NCI-H526 (cell line): ENCODE results near the gene DPH5.

Source experiments
- DNase-seq, 2 experiments: peaks; one replicate each; lab custom pipeline; 2025; lab: John Stamatoyannopoulos, UW

The DPH5 gene

DNA sequence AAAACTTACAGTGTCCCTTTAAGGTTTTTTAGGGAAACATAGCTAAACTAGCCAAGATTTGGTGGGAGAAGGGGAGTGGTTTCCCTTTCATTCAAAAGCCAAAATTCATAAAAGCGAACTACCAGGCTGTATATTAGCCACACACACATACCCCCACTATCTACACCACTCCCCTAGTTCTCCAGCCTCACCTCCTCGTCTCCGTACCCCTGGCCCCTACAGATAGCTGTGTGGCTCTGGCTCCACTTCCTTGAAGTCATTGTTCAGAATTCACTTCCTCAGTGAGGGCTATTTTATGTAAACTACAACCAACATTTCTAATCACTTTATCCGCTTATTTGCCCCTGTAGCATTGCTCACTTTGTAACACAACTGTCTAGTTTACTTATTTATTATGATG, 5.3 kb upstream of the DPH5 start:
- no peak for DNase-seq

DNA sequence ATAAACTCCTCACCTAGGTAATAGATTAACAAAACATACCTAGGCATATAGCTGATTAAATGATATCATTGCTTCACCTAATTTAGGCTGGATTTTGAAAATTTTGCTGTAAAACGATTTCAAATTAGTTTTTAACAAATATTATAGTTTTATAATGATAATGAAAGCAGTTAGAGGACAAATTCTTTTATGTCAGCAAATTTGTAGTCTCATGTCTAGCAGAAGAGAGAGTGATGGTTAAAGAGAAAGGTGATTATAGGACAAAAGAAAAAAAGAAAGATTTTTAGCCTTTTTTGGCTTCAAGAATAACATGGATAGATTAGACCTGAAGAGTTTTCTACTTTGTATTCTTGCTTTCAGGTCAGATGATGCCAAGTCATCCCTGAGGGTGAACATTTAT, 3.6 kb upstream of the DPH5 start:
- no peak for DNase-seq

DNA sequence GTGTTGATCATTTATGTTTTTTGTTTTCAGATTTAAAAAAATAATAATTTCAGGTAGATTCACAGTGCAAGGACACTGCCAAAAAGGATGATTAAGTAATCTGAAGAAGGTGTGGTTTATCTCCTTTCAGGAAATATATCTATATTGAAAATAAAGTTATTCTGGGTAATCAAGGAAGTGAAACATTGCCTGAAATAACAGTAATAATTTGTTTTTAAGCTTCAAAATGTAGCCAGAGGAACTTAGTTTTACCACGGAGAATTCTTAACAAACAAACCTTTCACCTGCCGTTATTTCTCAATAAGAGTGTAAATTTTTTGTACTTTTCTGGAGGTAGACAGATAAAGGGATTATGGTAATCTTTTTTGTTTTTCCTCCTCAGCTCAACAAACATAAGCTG, 2.9 kb upstream of the DPH5 start:
- no peak for DNase-seq

DNA sequence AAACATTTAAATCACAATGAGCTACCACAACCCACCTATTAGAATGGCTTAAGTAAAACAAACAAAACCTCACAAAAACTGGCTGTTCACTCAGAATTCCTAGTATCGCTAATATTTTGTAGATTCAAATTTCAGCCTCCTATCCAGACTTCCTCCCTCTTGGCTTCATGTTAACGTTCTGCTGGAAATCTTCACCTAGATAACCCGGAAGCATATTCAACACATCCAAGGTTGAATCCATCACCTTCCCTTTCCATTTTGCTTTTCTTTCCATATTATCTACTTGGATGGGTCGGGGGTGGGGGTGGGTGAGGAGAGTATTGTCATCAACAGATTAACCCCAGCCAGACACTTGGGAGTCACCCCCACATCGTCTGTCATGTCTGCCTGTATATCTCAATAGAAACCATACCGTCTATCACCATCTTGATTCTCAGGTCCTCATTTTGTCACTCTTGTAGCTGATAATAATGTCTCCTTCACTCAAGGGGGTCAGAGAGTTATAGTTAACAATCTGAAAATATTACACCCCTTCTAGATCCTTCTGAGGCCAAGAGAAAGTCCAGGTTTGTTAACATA, 1.7 kb upstream of the DPH5 start:
- no peak for DNase-seq

- no peak for DNase-seq
These were observed 825 bp upstream of the DPH5 start for GRCh38 chr1:101026430-101026788.

- DNase-seq: peak in 1 of 2 experiments; percentile 75
These were observed 314 bp downstream of the DPH5 start for GRCh38 chr1:101025283-101025656.

DNA sequence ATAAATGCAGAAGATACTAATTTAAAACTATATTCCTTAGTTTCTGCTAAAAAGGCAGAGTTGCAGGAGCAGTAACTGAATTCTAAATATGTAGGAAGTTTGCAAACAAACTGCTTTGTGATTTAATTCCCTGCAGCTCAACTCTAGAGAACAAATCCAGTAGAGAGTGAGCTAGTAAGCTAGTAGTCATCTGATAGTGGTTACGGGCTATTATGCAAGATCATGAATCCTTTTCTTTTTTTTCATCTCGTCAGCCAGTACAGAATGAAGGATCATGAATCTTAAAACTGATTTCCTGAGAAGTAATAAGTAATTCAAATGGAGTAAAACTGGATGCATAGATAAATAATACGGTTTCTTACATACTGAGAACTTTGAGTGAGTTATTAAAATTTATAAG, 3.3 kb downstream of the DPH5 start:
- DNase-seq: no peak

GRCh38 chr1:101017448-101017847, 8.1 kb downstream of the DPH5 start:
- peak; percentile 64 to 68 for DNase-seq

DNA sequence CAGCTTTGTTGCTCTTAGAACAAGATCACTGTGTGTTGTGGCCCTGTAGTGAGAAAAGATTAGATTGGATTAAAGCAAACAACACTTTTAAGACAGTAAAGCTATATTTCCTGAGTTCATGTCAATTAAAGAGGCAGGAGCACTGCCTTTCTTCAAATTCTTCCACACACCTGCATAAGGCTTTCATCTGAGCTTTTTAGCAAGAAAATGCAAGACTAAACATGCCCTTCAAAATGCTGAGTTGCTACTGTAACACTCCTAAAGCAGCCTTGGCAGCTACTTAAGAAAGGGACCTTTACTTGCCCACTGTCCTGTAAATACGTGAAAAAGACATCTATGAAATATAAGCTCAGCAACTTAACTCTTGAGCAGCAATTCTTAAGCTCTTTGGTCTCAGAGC, 11.8 kb downstream of the DPH5 start:
- DNase-seq: no peak

GRCh38 chr1:101008229-101008834, 17.3 kb downstream of the DPH5 start:
- DNase-seq: no peak

DNA sequence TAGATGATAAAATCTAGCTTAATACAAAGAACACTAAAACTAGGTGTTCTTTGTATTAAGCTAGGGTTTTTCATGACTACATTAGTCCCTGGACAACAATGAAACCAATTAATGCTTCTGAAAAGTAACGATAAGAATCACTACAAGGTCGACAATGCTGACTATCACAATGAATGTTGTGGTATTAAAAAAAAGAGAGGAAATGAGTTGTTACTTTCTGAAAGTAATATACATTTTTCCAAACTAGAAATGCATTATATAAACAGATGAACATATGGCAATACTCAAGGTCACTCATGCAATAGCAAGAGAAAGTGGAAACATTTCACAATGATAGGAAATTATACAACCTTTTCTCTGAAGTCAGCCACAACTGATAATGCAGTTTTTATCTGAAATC, 19.0 kb downstream of the DPH5 start:
- no peak for DNase-seq

DNA sequence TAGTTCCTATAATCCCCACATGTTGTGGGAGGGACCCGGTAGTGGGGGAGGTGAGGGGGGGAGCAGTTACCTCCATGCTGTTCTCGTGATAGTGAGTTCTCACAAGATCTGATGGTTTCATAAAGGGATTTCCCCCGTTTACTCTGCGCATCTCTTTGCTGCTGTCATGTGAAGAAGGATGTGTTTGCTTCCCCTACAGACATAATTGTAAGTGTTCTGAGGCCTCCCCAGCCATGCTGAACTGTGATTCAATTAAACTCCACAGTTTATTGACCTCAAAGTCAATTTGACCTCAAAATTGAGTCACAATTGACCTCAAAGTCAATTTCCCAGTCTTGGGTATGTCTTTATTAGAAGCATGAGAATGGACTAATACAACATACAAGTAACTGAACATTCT, 19.7 kb downstream of the DPH5 start:
- DNase-seq: no peak

DNA sequence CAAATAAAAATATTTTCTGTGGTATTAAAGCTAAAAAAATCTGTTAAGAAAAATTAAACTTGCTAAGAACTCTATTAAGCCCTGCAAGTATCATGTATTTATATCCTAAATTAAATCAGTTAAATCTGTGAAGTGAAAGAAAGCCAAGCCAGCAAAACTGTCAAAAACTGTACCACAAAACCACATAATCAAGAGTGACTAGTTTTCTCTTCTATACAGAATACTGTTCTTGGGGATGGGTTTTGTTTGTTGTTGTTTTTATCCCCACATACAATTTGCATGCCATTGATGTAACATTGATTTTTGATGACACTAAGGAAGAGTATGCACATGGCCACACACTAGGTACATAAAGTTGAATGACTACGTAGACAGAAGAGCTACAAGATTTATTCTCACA, 20.4 kb downstream of the DPH5 start:
- DNase-seq: no peak

GRCh38 chr1:101004670-101005069, 20.9 kb downstream of the DPH5 start:
- no peak for DNase-seq

DNA sequence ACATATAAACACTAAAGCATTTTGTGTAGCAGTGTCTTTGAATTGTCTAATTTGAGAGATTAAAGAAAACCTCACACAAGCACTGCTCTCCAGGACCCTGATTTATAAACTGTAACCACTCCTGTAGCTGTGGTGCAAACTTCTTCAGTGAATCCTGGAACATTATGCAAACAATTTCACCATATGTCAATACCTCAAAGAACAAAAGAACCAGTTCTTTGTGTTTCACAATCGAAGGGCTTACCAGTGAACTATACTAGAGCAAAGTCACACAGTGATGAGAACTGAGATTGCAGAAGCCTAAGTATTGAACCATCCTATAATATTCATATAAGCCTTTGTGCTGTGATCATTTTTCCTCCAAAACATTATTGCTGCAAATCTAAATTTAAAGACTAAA, 21.5 kb downstream of the DPH5 start:
- peak; percentile 30 to 50 for DNase-seq

GRCh38 chr1:101003012-101003650, 22.5 kb downstream of the DPH5 start:
- no peak for DNase-seq

DNA sequence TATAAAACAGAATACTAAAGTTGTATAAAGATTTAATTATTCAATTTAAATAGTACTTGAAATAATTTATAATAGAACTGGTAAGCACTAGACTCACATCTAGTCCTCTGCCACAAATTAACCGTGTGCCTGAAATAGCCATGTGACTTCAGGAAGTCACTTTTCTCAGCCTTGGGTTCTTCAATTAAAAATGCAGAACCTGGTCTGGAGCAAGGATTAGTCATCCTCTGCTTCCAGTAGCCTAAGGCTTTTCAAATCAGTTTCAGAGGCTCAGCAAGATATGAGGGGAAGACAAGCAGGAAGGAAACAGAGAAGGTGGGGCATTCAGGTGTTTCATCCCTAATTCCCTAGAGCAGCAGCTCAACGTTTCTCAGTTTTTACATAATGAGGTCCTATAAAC, 23.0 kb downstream of the DPH5 start:
- no peak for DNase-seq

DNA sequence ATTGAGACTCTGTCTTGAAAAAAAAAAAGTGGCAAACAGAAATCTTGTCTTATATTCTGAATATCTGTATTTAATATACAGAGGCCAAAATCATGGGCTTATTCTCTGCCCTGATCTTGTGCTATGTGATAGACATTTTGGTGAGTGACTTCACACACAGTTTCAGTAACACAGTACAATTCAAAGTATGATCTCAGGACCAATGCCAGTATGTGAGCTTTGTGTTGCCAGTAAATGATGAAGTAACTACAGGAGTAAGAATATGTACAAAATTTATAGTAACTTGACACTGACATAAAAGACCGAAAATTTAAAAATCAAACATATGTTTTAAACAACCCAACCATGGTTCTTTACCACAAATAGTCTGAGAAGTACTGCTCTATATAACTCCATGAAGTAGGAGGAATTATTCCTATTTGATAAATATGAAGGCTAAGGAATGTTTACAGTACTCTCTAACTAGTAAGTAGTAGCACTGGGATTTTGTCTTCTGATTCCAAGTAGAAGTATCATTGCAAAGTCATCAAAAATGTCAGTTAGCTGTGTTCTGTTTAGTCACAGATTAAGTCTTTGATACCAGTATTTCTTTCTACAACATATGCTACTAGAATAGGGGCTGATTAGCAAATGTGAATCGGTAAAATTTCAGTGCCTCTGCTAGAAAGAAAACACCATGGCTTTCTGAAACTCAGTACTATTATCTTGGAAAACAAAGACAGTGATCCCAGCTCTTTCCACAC, 25.3 kb downstream of the DPH5 start:
- no peak for DNase-seq

DNA sequence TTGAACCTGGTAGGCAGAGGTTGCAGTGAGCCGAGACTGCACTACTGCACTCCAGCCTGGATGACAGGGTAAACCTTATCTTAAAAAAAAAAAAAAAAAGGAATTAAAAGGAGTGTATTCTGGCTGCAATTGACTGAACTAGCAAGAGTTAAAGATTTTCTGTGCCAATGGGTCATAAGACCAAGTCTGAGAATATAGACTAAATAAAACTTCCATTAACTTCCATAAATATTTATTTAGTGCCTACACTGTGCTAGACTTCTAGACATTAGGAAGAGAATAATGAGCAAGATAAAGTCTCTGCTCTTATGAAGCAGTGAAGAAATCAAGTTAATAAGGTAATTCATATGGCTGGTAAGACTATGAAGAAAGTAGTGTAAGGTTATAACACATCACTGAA, 27.2 kb downstream of the DPH5 start:
- no peak for DNase-seq

- no peak for DNase-seq
These were observed 30.2 kb downstream of the DPH5 start for GRCh38 chr1:100995198-100995988.

DNA sequence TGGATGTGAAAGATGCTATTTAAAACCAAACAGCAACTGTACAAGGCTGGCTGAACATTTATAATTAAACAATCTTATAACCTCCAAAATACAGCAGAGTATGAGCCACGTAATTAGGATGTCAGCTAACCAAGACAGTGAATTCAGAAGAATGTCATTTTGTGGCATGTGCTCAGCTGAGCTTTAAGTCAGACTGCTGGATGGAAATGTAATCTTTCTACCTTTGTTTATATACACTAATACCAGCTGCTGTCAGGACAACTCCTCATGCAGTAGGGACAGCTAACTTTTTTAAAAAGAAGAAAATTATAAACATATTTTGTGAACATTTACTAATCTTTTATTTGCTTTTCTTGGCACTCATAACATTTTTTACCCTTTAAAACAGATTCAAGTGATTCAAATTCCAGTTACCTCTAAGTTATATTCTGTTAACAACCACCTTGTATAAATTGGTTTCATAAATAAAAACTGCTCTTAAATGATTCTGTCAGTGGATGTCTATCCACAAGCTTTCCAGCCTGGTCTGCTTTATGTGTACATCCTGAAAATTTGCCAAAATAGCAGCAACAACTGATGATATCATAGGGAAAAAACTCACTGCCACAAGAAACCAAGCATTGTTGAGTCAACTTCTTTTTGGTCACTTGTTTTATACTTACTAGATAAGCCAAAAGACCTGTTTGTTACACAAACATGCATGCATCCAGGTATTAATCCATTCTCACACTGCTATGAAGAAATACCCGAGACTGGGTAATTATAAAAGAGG, 36.1 kb downstream of the DPH5 start:
- DNase-seq: no peak

GRCh38 chr1:100988121-100988520, 37.5 kb downstream of the DPH5 start:
- DNase-seq: no peak
